ENCODE results near the gene SUPT6H.
A peak's percentile ranks its signal among the peaks of the same experiment; 100 is the strongest.

SUPT6H gene

DNA sequence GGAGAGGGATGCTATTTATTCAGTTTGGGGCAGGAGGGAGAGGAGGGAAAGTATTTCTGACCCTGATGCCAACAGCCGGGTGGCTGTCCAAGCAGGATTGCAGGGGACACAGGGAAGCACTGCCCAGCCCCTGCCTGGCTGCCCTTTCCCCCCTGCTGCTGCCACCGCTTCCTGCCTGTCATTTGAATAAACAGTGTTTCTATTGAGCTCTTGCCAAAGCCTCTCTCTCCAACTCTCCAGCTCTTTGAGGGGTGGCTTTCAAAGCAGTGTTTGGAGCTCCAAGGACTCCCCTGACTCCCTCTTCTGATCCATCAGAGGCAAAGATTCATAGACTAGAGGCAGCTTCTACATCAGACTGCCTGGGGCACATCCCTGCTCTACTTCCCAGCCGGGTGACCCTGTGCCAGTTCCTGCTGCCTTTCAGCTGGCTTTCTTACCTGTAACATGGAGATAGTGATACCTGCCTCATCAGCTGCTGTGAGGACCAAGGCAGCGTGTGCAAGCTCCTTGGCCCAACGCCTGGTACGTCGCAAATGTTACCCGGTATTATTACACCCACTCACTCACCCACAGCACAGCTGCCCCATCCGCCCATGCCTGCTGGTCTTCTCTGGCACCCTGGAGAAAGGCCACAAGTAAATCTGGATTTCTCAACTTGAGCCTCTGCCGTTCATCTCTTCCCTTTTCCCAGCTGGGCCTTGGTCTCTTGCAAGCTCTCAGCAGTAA is 40.2 kb downstream of the SUPT6H start:
- DNase-seq (ENCODE audit: low read depth) = no peak

DNA sequence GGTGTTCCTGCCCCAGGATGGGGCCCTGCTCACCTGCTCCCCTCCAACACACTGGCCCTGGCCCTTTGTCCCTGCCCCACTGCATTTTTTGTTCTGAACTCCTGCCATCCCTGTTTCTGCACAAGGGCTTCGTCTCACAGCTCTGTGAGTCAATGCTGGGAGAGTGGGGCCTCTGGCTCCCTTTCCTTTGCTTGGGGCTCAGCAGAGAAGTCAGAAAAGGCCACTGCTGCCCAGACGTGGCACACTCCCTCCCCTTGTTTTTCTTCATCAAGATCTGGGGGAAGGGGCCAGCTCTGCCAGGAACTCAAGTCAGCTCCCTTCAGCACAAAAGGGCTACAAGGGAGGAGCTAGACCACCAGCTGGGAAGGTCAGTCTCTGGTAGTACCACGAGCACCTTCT is 40.7 kb downstream of the SUPT6H start:
- no peak for DNase-seq (ENCODE audit: low read depth)

DNA sequence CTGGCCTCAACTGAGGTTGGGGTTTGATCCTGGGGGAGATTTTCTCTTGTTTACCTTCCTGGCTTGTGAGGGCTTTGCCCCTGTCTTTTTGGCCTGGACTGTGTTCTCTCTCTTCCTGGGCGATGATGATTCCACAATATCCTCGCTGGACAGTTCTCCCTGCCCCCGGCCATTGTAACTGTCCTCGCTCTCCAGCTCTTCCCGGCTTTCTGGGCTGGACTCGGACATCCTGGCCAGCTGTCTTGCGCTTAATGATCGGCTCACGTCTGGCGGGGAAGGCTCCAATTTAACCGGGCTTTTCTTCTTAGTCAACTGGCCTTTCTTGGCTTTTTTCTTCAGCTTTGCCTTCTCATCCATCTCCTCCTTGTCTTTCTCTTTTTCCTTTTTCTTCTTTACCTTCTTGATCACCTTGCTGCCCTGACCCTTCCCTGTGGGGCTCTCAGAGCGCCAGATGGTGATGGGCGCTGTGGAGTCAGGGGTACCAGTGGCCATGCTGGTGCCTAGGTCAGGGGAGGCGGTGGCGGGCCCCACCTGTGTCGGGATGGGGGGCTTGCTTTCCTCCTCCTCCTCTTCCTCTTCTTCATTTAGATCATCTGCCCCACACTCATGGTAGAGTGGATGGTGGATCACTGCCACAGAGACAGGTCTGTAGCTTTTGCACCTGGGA is 41.7 kb downstream of the SUPT6H start:
- DNase-seq (ENCODE audit: low read depth) = no peak

- DNase-seq (ENCODE audit: low read depth) = no peak
Measured at GRCh38 chr17:28704219-28704858, 42.3 kb downstream of the SUPT6H start.

GRCh38 chr17:28705074-28705659 is 43.2 kb downstream of the SUPT6H start:
- no peak for DNase-seq (ENCODE audit: low read depth)

DNA sequence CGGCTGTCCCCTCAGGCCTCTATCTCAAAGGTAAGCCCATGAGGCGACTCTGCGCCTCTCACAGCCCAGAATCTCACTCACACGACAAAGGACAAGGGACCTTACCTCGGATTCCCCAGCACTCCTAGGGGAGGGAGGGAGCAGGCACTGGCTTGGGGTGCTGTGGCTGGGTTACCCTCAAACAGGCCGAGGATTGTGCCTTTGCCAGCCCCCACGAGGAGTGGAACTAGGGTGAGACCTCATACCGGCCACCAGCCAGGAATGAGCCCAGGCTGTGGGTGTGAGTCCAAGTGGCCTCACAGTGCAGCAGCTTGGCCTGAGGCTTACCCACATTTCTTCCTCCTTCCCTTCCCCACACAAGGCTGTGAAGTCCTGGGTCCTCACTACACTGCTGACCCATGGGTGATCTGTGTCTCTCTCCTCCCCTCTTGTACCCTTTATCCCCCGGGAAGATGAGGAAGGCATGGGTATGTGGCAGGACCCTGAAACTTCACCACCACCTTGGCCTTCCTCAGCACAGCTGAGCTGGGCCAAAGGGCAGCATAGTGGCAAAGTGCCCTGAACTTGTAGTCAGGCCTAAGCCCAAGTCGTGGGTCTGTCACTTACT is 43.8 kb downstream of the SUPT6H start:
- DNase-seq (ENCODE audit: low read depth) = no peak

GRCh38 chr17:28706471-28707338 is 44.7 kb downstream of the SUPT6H start:
- no peak for DNase-seq (ENCODE audit: low read depth)

DNA sequence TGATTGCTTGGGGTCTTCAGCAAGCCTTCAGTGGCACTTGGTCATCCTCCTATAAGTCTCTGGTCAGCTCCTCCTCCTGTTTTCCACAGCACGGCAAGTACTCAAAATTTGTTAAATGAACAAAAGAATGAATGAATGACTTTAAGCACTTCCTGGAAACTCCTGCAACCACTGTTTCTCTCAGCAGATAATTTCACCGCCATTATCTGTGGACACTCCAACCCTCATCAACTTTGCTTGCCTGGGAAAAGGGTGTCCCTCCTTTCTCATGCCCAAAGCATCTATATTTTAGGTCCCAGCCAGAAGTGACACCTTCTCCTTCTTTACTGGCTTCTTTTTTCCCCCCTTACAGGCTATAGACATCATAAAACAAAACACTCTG is 45.3 kb downstream of the SUPT6H start:
- DNase-seq (ENCODE audit: low read depth) = no peak

DNA sequence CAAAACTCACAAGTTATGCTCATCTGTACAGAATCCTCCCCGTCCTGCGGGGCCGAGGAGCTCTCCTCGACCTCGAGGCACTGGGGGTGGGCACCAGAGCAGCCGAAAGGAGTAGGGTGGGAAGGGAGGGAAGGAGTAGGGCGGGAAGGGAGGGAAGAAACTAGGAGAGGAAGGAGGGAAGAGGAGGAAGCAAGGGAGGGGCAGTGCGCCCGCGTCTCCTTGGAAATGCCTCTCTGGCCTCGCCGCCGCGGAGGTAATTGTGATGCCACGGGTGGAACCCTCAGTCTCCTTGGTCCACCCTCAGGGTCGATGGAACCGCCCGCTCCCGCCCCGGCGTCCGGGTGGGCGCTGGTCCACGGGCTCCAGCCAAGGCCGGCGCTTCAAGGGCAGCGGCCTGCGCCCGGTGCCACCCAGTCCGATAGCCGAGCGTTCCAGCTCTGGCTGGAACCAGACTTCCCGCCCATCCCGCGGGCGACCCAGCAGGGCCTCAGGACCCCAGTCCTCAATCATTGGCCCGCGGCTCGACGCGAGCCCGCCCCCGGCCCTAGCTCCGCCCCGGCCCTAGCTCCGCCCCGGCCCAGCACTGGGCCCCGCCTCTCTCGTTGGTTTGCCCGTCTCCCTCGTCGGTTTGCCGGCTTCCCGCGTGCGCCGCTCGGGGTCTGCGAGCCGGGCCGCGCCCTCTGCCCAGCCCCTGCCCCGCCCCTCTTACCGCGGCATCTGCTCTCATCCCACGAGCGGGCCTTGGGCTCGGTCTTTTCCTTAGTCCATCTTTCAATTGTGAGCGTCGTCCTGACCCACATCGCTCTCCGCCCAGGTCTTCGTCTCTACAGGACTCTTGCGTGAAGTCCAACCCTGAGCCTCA is 49.1 kb downstream of the SUPT6H start:
- DNase-seq (ENCODE audit: low read depth) = peak; percentile 93

DNA sequence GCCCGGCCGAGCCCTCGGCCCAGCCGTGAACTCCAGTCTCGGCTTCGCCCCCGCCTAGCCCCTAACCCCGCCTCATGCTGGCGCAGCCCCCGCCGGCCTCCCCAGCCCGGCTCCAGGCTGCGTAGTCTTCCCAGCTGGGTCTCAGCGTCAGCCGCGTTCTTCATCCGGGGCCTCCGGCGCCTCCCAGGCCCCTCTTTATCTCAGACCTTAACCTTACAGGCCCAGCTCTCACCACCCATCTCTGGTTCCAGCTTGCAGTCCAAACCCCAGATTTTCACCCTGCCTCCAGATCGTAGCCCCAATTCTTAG is 49.7 kb downstream of the SUPT6H start, which contains the start of gene PROCA1:
TSS of gene PROCA1 (minus strand) at position 166 of the 309 bp plus-strand sequence. CDS start 228 bp downstream, outside the sequence.
- DNase-seq (ENCODE audit: low read depth) = no peak

- no peak for DNase-seq (ENCODE audit: low read depth)
Measured at GRCh38 chr17:28712032-28712704, 50.2 kb downstream of the SUPT6H start.

- no peak for DNase-seq (ENCODE audit: low read depth)
Measured at GRCh38 chr17:28712705-28713415, 50.9 kb downstream of the SUPT6H start.

- no peak for DNase-seq (ENCODE audit: low read depth)
Measured at GRCh38 chr17:28714281-28714680, 52.3 kb downstream of the SUPT6H start.

GRCh38 chr17:28715217-28715616 is 53.2 kb downstream of the SUPT6H start:
- DNase-seq (ENCODE audit: low read depth) = no peak

DNA sequence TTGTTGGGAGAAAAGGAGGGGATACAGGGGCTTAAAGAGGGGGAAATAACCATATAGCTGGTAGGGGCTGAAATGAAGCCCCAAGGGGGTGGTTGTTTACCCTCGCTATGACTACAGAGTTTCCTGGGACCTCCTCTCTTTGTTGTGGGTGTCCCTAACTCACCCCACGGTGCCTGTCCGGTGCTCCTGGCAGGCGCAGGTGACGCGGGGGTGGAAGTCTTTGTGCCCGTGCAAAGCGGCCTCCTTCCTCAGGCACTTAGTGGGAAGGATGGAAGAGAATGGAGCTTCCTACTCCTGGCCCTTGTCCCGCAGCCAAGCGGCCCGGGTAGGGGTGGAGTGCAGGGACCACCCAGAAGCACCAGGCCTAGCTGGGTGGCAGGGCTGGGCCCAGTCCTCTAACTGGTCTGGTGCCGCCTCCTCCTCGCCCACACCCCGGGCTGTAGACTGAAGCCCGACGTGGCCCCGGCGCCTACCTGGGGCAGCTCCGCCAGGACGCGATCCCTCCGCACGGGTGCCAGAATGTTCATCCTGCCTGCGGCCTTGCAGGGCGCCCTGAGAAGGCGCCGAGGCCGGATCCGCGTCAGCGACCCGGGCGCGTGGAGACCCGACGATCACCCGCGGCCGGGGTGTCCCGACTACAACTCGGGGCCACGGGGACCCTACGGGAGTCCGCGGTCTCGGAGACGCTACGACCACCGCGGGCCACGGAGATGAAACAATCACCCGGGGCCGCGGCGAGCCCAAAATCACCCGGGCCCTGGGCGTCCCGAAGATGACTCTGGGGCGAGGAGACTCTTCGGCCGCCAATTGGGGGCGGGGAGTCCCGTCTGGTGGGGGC is 55.0 kb downstream of the SUPT6H start:
- DNase-seq (ENCODE audit: low read depth) = peak; percentile 67

DNA sequence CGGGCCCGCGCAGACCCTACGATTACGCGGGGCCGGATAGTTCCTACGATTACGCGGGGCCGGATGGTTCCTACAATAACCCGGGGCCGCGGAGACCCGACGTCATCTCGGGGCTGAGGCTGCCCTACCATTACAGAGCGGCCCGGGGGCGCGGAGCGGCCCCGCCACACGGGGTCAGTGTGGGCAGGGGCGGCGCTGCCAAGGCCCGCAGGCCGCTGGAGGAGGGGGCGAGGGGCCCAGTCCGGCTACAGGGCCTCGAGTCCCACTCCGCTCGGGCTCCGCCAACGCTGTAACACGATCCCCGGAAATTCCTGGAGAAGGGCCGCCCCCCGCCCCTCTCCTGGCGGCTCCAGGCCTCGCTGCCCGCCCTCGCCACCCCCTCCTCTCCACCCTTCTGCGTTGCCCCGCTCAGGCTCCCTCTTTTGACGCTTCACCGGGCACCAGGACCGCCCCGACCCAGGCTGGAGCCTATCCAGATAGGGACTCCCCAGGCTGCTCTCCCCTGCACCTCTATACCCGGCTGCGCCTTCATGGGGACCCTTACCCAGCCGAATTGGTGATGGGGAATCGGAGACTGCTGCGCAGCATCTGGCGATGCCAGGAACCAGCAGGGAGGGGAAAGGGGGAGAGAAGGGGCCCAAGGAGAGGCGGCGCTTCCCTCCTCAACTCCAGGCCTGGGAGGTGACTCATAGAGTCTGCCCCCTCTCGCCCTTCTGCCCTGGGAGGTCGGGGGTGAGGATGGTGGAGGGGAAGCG is 55.8 kb downstream of the SUPT6H start, which contains the start of gene RAB34:
TSS of gene RAB34 (minus strand) at position 291 of the 755 bp plus-strand sequence. CDS start 602 bp downstream, outside the sequence.
- peak; percentile 89 for DNase-seq (ENCODE audit: low read depth)

GRCh38 chr17:28718333-28719020 is 56.5 kb downstream of the SUPT6H start:
- peak; percentile 24 for DNase-seq (ENCODE audit: low read depth)
